NCI-H524 (cell line): Measurements from ENCODE around the gene RABGAP1L.
"Not testable (repeated sequence)": the region's sequence is repeated elsewhere in the genome, so short reads cannot be mapped to it uniquely, and the experiment has no call there.

Experiments
- DNase-seq, 2 experiments: peaks; one replicate each; lab custom pipeline; 2025; lab: John Stamatoyannopoulos, UW

Gene RABGAP1L

GRCh38 chr1:174198202-174198601, 38.9 kb downstream of the RABGAP1L start:
- DNase-seq, result no peak

GRCh38 chr1:174200746-174201145, 41.4 kb downstream of the RABGAP1L start:
- no peak for DNase-seq

- DNase-seq, result no peak
These were observed 45.5 kb downstream of the RABGAP1L start for GRCh38 chr1:174204697-174205308.

GRCh38 chr1:174206148-174206836, 47.0 kb downstream of the RABGAP1L start:
- no peak for DNase-seq

GRCh38 chr1:174209347-174210187, 50.2 kb downstream of the RABGAP1L start:
- no peak for DNase-seq

- DNase-seq, result no peak
These were observed 52.2 kb downstream of the RABGAP1L start for GRCh38 chr1:174211486-174211885.

- no peak for DNase-seq
These were observed 56.4 kb downstream of the RABGAP1L start for GRCh38 chr1:174215766-174216165.

- no peak for DNase-seq
These were observed 57.9 kb downstream of the RABGAP1L start for GRCh38 chr1:174217248-174217647.

GRCh38 chr1:174217787-174218574, 58.7 kb downstream of the RABGAP1L start:
- peak in 1 of 2 experiments; percentile 22 for DNase-seq

- DNase-seq, result no peak
These were observed 59.7 kb downstream of the RABGAP1L start for GRCh38 chr1:174218983-174219382.

- DNase-seq, result no peak
These were observed 60.5 kb downstream of the RABGAP1L start for GRCh38 chr1:174219606-174220370.

GRCh38 chr1:174221681-174222080, 62.4 kb downstream of the RABGAP1L start:
- DNase-seq, result no peak

GRCh38 chr1:174222166-174222949, 63.0 kb downstream of the RABGAP1L start:
- DNase-seq, result peak in 1 of 2 experiments; percentile 43

- DNase-seq, result no peak
These were observed 65.3 kb downstream of the RABGAP1L start for GRCh38 chr1:174224641-174225040.

GRCh38 chr1:174225499-174226204, 66.3 kb downstream of the RABGAP1L start:
- DNase-seq, result no peak

- DNase-seq, result peak in 1 of 2 experiments; percentile 19
These were observed 71.1 kb downstream of the RABGAP1L start for GRCh38 chr1:174230399-174230798.

GRCh38 chr1:174232761-174233160, 73.4 kb downstream of the RABGAP1L start:
- DNase-seq, result no peak

- DNase-seq, result not testable (repeated sequence)
These were observed 79.7 kb downstream of the RABGAP1L start for GRCh38 chr1:174238845-174239501.

- DNase-seq, result no peak
These were observed 80.2 kb downstream of the RABGAP1L start for GRCh38 chr1:174239541-174239940.
